Mucosa of descending colon (tissue), 3 donors: Measurements from ENCODE around the gene KIAA0319L. TPM values are rescaled to one million over a fixed set of nuclear protein-coding genes. Genes with fewer than 3 reads are reported as not detected.
A peak's percentile ranks its signal among the peaks of the same experiment; 100 is the strongest.

ENCODE experiments used
- ATAC-seq: fragments of 200-7000 bp; cut with Tn5 transposase; one replicate; pipeline ENCODE4 v1.9.1; 2020; ENCODE audit warnings: mild to moderate bottlenecking, moderate library complexity
- DNase-seq, 3 donors: peaks; one replicate each; pipeline ENCODE4 v3.0.0-alpha.2; 2020
- H3K36me3 ChIP-seq: fragments of 200-600 bp; one replicate; pipeline ENCODE4 v1.8.0; 2021; ENCODE audit warnings: low read depth, mild to moderate bottlenecking
- H3K4me1 ChIP-seq: fragments of 200-600 bp; one replicate; pipeline ENCODE4 v1.8.0; 2021; ENCODE audit warnings: low read depth, mild to moderate bottlenecking
- H3K4me3 ChIP-seq: fragments of 200-600 bp; one replicate; pipeline ENCODE4 v1.8.0; 2021; ENCODE audit warnings: mild to moderate bottlenecking
- H3K9me3 ChIP-seq: fragments of 200-600 bp; one replicate; pipeline ENCODE4 v1.8.0; 2021; ENCODE audit warnings: mild to moderate bottlenecking
- intact Hi-C, 2 donors: fragments of 100-400 bp; cut with DNase I in 1 of 2; cut with micrococcal nuclease in 1 of 2; formaldehyde crosslinking; loops; one replicate each; pipeline versions ENCODE4 v1.11.0 to v1.11.1; 2022; cut with DNase I, micrococcal nuclease
- total RNA-seq, 3 donors: library from RNA; stranded (reverse); fragmentation: NEBNext Ultra II Directional in 2 of 3; extraction: Animal tissue kit (Norgen Biotek cat#: 25700) in 2 of 3; gene quantifications; one replicate each; pipeline versions ENCODE4 v1.2.1 to v1.2.4, GENCODE V29; 2021 to 2023
- TF ChIP-seq, protein P1 (sequence below): fragments of 200-600 bp; IDR thresholded peaks from one replicate; pipeline ENCODE4 v1.8.0; 2022; ENCODE audit warnings: antibody characterized with exemption, mild to moderate bottlenecking
- donor health status: DM: no; HTN: no; CAD: no; lungs with moderate emphysema.
- donor health status: DM: no; HTN: no; CAD: no.
- donor health status: DM: no; HTN: yes; CAD: no.

KIAA0319L gene
- total RNA-seq, 3 donors from 2014 or later, result 59.6 to 84.6 (median 75.7) TPM

DNA sequence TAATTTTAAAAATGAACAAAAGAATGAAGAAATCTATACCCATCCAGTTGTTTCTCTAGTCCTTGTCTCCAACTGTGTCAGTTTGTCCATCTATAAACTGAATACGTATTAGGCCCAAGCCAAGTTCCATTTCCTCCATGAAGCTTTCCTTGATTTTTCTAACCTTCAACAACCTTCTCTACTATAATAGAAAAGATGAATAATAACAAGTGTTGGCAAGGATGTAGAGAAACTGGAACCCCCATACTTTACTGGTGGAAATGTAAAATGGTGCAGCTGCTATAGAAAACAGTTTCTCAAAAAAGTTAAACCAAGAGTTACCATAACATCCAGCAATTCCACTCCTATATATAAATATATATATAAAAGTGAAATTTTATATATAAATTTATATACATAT is 10.6 kb downstream of the KIAA0319L start:
- DNase-seq, result no peak
- H3K4me1 ChIP-seq, result no peaks in the 10 kb centered on the region
- TF ChIP-seq, protein P1, sequence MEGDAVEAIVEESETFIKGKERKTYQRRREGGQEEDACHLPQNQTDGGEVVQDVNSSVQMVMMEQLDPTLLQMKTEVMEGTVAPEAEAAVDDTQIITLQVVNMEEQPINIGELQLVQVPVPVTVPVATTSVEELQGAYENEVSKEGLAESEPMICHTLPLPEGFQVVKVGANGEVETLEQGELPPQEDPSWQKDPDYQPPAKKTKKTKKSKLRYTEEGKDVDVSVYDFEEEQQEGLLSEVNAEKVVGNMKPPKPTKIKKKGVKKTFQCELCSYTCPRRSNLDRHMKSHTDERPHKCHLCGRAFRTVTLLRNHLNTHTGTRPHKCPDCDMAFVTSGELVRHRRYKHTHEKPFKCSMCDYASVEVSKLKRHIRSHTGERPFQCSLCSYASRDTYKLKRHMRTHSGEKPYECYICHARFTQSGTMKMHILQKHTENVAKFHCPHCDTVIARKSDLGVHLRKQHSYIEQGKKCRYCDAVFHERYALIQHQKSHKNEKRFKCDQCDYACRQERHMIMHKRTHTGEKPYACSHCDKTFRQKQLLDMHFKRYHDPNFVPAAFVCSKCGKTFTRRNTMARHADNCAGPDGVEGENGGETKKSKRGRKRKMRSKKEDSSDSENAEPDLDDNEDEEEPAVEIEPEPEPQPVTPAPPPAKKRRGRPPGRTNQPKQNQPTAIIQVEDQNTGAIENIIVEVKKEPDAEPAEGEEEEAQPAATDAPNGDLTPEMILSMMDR, result no peak
- intact Hi-C loops, result no loop called here
- ATAC-seq, result no peak
- H3K4me3 ChIP-seq, result no peak overlapping the region
- no peaks in the 10 kb centered on the region for H3K9me3 ChIP-seq
- no peaks in the 10 kb centered on the region for H3K36me3 ChIP-seq

DNA sequence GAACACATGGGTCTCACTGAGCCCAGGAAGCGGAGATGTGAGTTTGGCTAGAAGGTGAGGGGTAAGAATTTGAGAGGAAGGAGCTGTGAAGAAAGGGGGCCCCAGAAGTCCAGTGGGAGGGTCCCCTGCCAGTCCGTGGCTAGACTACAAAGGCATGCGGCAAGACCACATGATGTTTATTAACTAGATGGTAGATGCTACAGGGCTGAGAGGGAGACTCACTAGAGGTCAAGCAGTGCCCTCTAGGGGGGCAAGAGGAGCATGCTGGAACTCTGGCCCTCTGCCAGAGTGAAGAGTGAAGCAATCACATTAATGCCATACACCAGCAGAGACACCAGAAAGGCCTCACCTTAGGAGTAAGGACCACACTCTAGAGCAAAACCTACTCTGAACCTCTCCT is 12.2 kb downstream of the KIAA0319L start:
- Histone ChIP-seq H3K4me1 (peaks cover 4% of the 10 kb centered on the region), H3K36me3 (no peaks in the 10 kb centered on the region), H3K9me3 (no peaks in the 10 kb centered on the region), H3K4me3 (no peak overlapping the region)
- peak in 1 of 3 donors; percentile 30 for DNase-seq
- peak; percentile 54 for ATAC-seq
- intact Hi-C loops, result no loop called here
- TF ChIP-seq, protein P1, result no peak

DNA sequence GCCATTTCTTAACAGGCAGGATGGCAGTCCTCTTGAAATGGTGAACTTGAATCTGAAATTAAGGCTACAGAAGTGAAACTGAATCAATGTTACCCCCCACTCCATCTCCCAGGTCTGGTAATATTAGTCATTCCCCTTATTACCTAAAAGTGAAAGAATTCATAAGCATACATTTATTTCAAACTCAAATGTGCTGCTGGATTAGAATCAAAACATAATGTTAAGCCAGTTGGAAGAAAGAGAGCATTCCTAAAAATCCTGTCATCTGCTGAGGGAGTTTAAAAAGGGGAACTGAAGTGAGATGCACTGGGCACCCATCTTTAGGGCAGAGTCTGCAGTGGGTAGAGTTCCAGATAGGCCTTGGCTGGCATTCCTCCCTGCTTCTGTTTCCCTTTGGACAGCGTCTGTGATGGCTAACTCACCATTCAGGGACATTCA is 17.4 kb downstream of the KIAA0319L start:
- DNase-seq (no peak), ATAC-seq (no peak)
- Histone ChIP-seq H3K9me3 (no peaks in the 10 kb centered on the region), H3K4me1 (peaks cover 8% of the 10 kb centered on the region), H3K4me3 (no peak overlapping the region), H3K36me3 (no peaks in the 10 kb centered on the region)
- TF ChIP-seq, protein P1, result no peak
- intact Hi-C loops, result no loop called here

DNA sequence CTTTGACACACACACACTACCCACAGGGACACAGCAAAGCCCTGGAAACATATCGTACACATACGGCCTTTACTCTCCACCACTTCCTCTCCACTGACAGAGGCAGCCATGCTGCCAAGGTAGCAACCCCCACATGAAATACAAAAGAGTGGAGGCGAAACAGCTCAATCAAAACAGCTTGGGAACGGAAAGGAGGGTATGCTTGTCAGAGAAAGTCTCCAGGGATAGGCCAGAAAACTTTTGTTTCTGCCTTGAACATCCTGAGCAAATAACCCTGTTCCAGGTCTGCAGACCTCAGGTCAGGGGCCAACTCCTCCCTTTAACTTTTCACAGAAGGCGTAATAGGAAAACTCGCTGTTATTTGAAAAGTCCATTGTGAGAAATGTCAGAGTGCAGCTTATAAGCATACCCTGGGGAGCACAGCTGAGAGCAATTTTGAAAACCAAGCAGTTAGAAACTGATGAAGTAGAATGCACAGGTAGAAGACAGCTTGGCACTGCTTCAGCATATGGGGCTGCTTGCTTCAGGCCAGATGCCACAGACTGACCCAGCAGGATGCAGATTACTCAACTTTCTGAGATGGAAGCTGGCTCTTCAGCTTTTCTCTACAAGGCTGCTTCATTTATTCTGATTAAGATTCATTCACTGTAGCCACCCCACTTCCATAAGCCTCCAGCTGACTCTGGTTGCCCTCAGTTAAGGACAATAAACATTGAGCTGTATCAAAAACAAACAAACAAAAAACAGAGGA is 18.0 kb downstream of the KIAA0319L start:
- Histone ChIP-seq H3K4me3 (no peak overlapping the region), H3K9me3 (no peaks in the 10 kb centered on the region), H3K4me1 (peaks cover 8% of the 10 kb centered on the region), H3K36me3 (no peaks in the 10 kb centered on the region)
- ATAC-seq (peak; percentile 77), DNase-seq (no peak)
- intact Hi-C loops, result no loop called here
- TF ChIP-seq, protein P1, result no peak

DNA sequence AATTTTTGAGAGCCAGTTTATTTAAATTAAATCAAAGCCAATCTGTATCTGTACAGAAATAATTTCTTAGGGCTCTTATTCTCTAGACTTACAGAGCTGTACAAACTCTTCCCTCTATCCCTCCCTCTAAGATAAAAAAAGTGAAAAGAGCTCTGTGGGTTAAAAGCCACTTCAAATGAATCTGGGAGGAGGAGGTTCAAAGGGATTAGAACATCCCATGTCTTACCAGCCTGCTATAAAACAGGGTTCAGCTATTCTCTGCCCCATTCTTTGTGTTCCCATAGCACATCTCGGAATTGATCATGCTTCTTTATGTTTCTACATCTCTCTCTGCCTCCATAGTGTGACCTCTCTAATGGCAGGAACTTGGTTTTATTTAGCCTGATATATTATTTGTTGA is 19.4 kb downstream of the KIAA0319L start:
- no peaks in the 10 kb centered on the region for H3K36me3 ChIP-seq
- H3K4me1 ChIP-seq, result peaks cover 8% of the 10 kb centered on the region
- DNase-seq (no peak), ATAC-seq (no peak)
- H3K4me3 ChIP-seq, result no peak overlapping the region
- no peaks in the 10 kb centered on the region for H3K9me3 ChIP-seq
- TF ChIP-seq, protein P1, result no peak
- intact Hi-C loops, result no loop called here
